ENCODE data around the gene TPSD1. TPM values are rescaled to one million over a fixed set of nuclear protein-coding genes. Genes with fewer than 3 reads are reported as not detected.

Gene TPSD1
- total RNA-seq, 1 donor from 2014 or later: not detected

GRCh38 chr16:1257561-1258224, 1.8 kb downstream of the TPSD1 start:
- no peak overlapping the region for H3K4me3 Mint-ChIP-seq (ENCODE audit: unreplicated experiment)
- H3K9me3 Mint-ChIP-seq (ENCODE audit: unreplicated experiment): no peaks in the 10 kb centered on the region

GRCh38 chr16:1258225-1258600, 2.3 kb downstream of the TPSD1 start:
- H3K27me3 Mint-ChIP-seq (ENCODE audit: low read depth, unreplicated experiment): peaks cover 24% of the 10 kb centered on the region
- no peak for TF ChIP-seq EZH2 (IDR thresholded peaks at IDR 0.05; ENCODE audit: insufficient read depth, low read length)
- TF ChIP-seq, protein P1, sequence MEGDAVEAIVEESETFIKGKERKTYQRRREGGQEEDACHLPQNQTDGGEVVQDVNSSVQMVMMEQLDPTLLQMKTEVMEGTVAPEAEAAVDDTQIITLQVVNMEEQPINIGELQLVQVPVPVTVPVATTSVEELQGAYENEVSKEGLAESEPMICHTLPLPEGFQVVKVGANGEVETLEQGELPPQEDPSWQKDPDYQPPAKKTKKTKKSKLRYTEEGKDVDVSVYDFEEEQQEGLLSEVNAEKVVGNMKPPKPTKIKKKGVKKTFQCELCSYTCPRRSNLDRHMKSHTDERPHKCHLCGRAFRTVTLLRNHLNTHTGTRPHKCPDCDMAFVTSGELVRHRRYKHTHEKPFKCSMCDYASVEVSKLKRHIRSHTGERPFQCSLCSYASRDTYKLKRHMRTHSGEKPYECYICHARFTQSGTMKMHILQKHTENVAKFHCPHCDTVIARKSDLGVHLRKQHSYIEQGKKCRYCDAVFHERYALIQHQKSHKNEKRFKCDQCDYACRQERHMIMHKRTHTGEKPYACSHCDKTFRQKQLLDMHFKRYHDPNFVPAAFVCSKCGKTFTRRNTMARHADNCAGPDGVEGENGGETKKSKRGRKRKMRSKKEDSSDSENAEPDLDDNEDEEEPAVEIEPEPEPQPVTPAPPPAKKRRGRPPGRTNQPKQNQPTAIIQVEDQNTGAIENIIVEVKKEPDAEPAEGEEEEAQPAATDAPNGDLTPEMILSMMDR (IDR thresholded peaks at IDR 0.05; ENCODE audit: insufficient read depth, low read depth, low read length): no peak
- H3K4me3 Mint-ChIP-seq (ENCODE audit: unreplicated experiment): no peak overlapping the region
- Histone ChIP-seq H3K79me2 (ENCODE audit: insufficient read depth, low read length) (no peaks in the 10 kb centered on the region), H3K4me1 (ENCODE audit: insufficient read depth, low read length) (no peaks in the 10 kb centered on the region), H3K36me3 (ENCODE audit: insufficient read depth, low read length) (no peaks in the 10 kb centered on the region), H3K4me3 (ENCODE audit: insufficient read depth, low read depth, low read length) (no peak overlapping the region), H3K9me3 (ENCODE audit: insufficient read depth, low read depth, low read length) (no peaks in the 10 kb centered on the region), H4K20me1 (ENCODE audit: insufficient read depth, low read length) (no peaks in the 10 kb centered on the region), H3K4me2 (ENCODE audit: low read length) (no peak overlapping the region), H3K9ac (ENCODE audit: low read length) (no peak overlapping the region), H2AFZ (ENCODE audit: low read depth, low read length) (no peak overlapping the region), H3K27me3 (ENCODE audit: insufficient read depth, low read length) (peaks cover 26% of the 10 kb centered on the region), H3K27ac (ENCODE audit: low read depth, low read length) (no peak overlapping the region)
- H3K27ac Mint-ChIP-seq (ENCODE audit: unreplicated experiment): no peak overlapping the region
- no peaks in the 10 kb centered on the region for H3K9me3 Mint-ChIP-seq (ENCODE audit: unreplicated experiment)
- DNase-seq (ENCODE audit: low read depth) (no peak), FAIRE-seq (no peak)
- no peaks in the 10 kb centered on the region for H3K36me3 Mint-ChIP-seq (ENCODE audit: low read depth, unreplicated experiment)
- H3K4me1 Mint-ChIP-seq (ENCODE audit: low read depth, unreplicated experiment): no peaks in the 10 kb centered on the region

More at GRCh38 chr16:1257561-1258224, 1.8 kb downstream of the TPSD1 start:
- Histone ChIP-seq H3K4me2 (ENCODE audit: low read length) (no peak overlapping the region), H3K9me3 (ENCODE audit: insufficient read depth, low read depth, low read length) (no peaks in the 10 kb centered on the region), H3K4me1 (ENCODE audit: insufficient read depth, low read length) (no peaks in the 10 kb centered on the region), H3K79me2 (ENCODE audit: insufficient read depth, low read length) (no peaks in the 10 kb centered on the region), H4K20me1 (ENCODE audit: insufficient read depth, low read length) (no peaks in the 10 kb centered on the region), H3K27ac (ENCODE audit: low read depth, low read length) (no peak overlapping the region), H3K4me3 (ENCODE audit: insufficient read depth, low read depth, low read length) (no peak overlapping the region), H3K36me3 (ENCODE audit: insufficient read depth, low read length) (no peaks in the 10 kb centered on the region), H2AFZ (ENCODE audit: low read depth, low read length) (no peak overlapping the region), H3K27me3 (ENCODE audit: insufficient read depth, low read length) (peaks cover 26% of the 10 kb centered on the region), H3K9ac (ENCODE audit: low read length) (no peak overlapping the region)
- Mint-ChIP-seq H3K4me1 (ENCODE audit: low read depth, unreplicated experiment) (no peaks in the 10 kb centered on the region), H3K27ac (ENCODE audit: unreplicated experiment) (no peak overlapping the region), H3K27me3 (ENCODE audit: low read depth, unreplicated experiment) (peaks cover 24% of the 10 kb centered on the region), H3K36me3 (ENCODE audit: low read depth, unreplicated experiment) (no peaks in the 10 kb centered on the region)
- TF ChIP-seq, protein P1 (IDR thresholded peaks at IDR 0.05; ENCODE audit: insufficient read depth, low read depth, low read length): no peak
- TF ChIP-seq EZH2 (IDR thresholded peaks at IDR 0.05; ENCODE audit: insufficient read depth, low read length): no peak
- DNase-seq (ENCODE audit: low read depth): no peak
- no peak for FAIRE-seq

All from astrocyte (in vitro differentiated cells and primary cell).